Right ventricle myocardium inferior (tissue), 1 donor: Measurements from ENCODE around the gene IGSF21. TPM values are rescaled to one million over a fixed set of nuclear protein-coding genes. Genes with fewer than 3 reads are reported as not detected.

Experiments used
- ATAC-seq: fragments of 200-7000 bp; cut with Tn5 transposase; one replicate; pipeline ENCODE4 v1.9.1; 2020; ENCODE audit warnings: mild to moderate bottlenecking, moderate library complexity
- DNase-seq: peaks from one replicate; pipeline ENCODE4 v3.0.0; 2021; ENCODE audit errors: missing footprints
- intact Hi-C: fragments of 100-400 bp; cut with DNase I; formaldehyde crosslinking; loops from one replicate; pipeline ENCODE4 v1.11.0; 2022
- total RNA-seq: library from RNA; stranded (reverse); fragmentation: NEBNext Ultra II Directional; extraction: Animal tissue kit (Norgen Biotek cat#: 25700); gene quantifications from one replicate; pipeline ENCODE4 v1.2.1, GENCODE V29; 2021
- donor health status: DM: no; HTN: yes; CAD: no; lungs with severe emphysema.

The IGSF21 gene
- total RNA-seq, 1 donor from 2014 or later, result 1.6 TPM

- intact Hi-C loops, result no loop called here
- no peak for DNase-seq
- no peak for ATAC-seq
Measured at GRCh38 chr1:18190598-18190997, 83.0 kb downstream of the IGSF21 start.

GRCh38 chr1:18191037-18191436 lies 83.4 kb downstream of the IGSF21 start:
- intact Hi-C loops, result no loop called here
- no peak for ATAC-seq
- no peak for DNase-seq

- intact Hi-C loops, result no loop called here
- DNase-seq (no peak), ATAC-seq (no peak)
Measured at GRCh38 chr1:18191481-18192155, 84.0 kb downstream of the IGSF21 start.

- DNase-seq (no peak), ATAC-seq (no peak)
- intact Hi-C loops, result no loop called here
Measured at GRCh38 chr1:18192182-18192581, 84.6 kb downstream of the IGSF21 start.

DNA sequence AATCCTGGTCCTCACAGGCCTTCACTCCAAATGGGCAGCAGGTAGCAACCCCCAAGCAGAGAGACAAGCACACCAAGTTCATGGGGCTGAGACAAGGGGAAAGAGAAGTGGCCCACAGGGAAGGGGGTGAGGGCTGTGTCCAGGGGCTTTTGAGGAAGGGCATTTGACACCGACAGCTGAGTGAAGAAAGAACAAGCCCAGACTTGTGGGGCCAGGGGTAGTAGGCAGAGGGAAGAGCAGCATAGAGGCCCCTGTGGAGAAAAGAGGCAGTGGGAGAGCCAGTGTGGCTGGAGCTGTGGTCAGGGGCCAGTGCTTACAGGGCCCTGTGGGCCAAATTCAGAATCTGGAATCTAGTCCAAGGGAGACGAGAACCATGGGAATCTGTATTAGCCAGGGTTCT lies 85.4 kb downstream of the IGSF21 start:
- no peak for DNase-seq
- no peak for ATAC-seq

DNA sequence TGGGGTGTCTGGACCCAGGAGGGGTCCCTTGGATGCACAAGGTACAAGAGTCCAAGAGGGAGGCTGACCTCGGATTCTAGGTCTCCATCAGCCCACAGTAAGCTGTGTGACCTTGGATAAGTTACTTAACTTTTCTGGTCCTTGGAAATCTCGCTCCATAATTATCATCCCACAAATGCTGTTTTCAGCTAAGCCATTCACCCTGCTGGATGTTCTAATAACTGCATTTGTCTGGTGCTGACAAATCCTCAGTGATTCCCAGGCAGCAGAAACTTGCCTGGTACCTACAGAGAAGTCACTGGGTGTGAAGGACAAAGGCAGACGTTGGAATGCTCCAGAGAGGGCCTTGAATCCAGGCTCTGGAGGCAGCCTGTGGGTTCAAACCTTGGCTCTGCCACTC lies 89.7 kb downstream of the IGSF21 start:
- ATAC-seq, result no peak
- no peak for DNase-seq
- intact Hi-C loops, result no loop called here

More for the DNA sequence above, 85.4 kb downstream of the IGSF21 start:
- intact Hi-C loops, result no loop called here

- DNase-seq (no peak), ATAC-seq (no peak)
- intact Hi-C loops, result no loop called here
Measured at GRCh38 chr1:18198260-18198659, 90.7 kb downstream of the IGSF21 start.

- DNase-seq (no peak), ATAC-seq (no peak)
- intact Hi-C loops, result no loop called here
Measured at GRCh38 chr1:18199462-18199861, 91.9 kb downstream of the IGSF21 start.

- DNase-seq (no peak), ATAC-seq (no peak)
- intact Hi-C loops, result no loop called here
Measured at GRCh38 chr1:18200136-18200717, 92.6 kb downstream of the IGSF21 start.

DNA sequence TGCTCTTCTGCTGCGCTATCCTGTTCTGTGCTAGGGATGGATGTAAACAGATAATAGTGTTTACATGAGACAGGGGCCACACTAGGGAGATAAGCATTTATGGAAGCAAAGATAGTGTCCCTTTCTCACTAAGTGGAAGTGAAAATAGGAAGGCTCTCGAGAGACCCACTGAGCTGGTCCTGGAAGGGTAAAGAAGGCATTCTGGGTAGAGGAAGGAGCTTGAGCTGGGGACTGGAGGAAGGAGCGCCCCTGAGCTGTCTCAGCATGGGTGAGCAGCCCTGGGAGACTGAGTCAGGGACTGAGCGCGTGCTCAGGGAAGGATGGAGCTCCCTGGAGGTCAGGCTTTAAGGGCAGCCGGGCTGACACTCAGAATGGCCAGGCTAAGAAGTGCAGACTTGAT lies 93.3 kb downstream of the IGSF21 start:
- intact Hi-C loops, result no loop called here
- DNase-seq (no peak), ATAC-seq (no peak)

DNA sequence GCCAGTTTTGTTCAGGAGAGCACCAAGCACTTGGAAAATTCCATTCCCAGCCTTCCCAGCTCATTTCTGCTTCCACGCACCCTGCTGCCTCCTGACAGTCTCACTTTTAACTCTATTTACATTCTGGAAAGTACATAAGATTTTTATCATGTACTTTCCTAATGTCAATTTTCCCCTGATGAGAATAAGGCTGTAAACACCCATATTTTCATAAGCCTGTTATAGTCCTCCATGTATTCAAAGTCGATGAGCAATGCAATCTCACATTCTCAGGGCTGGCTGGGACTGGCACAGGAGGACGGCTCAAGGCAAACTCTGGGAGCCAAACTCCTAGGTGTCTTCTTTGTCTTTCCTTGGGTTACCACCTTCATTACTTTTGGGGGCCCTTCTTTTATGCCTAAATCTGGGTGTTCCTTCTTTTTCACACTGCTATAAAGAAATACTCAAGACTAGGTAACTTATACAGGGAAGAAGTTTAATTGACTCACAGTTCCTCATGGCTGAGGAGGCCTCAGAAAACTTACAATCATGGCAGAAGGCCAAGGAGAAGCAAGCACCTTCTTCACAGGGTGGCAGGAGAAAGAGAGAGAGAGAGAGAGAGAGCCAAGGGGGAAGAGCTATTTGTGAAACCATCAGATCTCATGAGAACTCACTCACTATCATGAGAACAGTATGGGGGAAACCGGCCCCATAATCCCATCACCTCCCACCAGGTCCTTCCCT lies 94.6 kb downstream of the IGSF21 start:
- no peak for DNase-seq
- ATAC-seq, result no peak
- intact Hi-C loops, result no loop called here

- intact Hi-C loops, result no loop called here
- ATAC-seq, result no peak
- DNase-seq, result no peak
Measured at GRCh38 chr1:18203645-18204044, 96.0 kb downstream of the IGSF21 start.

DNA sequence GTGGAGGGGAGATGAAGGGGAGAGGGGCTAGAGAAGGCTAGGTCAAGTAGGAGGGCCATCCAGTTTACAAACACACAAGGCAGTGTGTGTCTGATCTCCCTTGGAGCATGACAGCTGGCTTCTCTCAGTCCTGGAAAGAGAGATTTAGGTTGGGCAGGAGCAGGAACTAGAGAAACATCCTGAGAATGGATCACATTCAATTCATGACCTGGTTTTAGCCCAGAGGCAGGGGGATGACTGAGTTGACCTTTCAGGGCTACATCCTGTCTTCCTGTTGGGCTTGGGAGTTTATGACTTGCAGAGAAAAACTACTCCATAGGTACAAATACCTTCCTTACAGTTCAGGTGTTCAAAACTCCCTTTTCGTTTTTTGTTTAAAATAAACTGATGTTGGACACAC lies 97.0 kb downstream of the IGSF21 start:
- ATAC-seq (no peak), DNase-seq (no peak)
- intact Hi-C loops, result no loop called here

DNA sequence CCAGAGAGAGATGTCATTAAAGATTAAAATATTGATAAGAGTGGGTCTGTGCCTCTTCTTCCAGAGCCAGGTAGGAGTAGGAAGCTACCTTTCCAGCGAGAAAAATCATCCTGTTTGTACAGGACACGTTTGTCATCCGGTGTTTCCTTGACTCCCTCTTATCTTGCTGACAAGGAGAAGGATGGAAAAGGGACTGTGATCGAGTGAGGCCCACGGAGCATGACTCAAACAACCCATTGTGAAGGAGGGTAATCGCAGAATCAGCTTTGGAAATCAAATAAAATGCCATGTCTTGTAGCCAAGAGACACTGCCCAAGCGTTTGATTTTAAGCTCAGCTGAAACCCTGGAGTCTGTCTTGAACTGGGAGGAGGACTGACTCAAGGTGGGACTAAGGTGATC lies 97.7 kb downstream of the IGSF21 start:
- ATAC-seq, result no peak
- DNase-seq, result no peak
- intact Hi-C loops, result no loop called here

- intact Hi-C loops, result no loop called here
- DNase-seq, result no peak
- no peak for ATAC-seq
Measured at GRCh38 chr1:18211764-18212163, 104.2 kb downstream of the IGSF21 start.

GRCh38 chr1:18217398-18218043 lies 109.9 kb downstream of the IGSF21 start:
- intact Hi-C loops, result no loop called here
- no peak for ATAC-seq
- DNase-seq, result no peak

GRCh38 chr1:18229625-18230024 lies 122.0 kb downstream of the IGSF21 start:
- DNase-seq, result no peak
- intact Hi-C loops, result loop anchor here (10.0 kb wide), 1 partner anchor 305 kb away; no protein-coding TSS in a partner anchor
- no peak for ATAC-seq

DNA sequence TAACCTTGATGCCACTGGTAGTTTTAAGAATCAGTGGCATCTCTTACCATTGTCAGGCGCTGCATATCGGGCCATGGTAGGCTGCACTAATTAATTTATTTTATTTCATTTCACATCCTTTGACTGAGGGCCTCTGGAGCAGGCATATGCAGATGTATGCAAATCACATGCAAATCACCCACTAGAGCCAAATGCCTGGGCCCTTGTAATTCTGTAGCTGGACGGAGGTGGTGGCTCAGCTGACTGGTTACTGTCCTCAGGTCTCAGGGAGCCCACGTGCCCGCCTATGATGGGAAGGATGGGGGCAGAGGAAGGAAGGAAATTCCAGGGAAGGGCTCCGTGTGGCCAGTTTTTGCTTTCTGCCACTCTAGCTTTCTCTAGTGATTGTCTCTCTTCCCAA lies 122.7 kb downstream of the IGSF21 start:
- ATAC-seq (no peak), DNase-seq (no peak)
- intact Hi-C loops, result loop anchor here (10.0 kb wide), 1 partner anchor 306 kb away; no protein-coding TSS in a partner anchor

- intact Hi-C loops, result loop anchor here (10.0 kb wide), 1 partner anchor 306 kb away; no protein-coding TSS in a partner anchor
- no peak for ATAC-seq
- no peak for DNase-seq
Measured at GRCh38 chr1:18230840-18231239, 123.2 kb downstream of the IGSF21 start.

GRCh38 chr1:18232052-18232451 lies 124.5 kb downstream of the IGSF21 start:
- intact Hi-C loops, result loop anchor here (10.0 kb wide), 1 partner anchor 307 kb away; no protein-coding TSS in a partner anchor
- ATAC-seq (no peak), DNase-seq (no peak)
